ENCODE data around the gene OR52R1. TPM values are rescaled to one million over a fixed set of nuclear protein-coding genes. Genes with fewer than 3 reads are reported as not detected.

Gene OR52R1
- total RNA-seq, 6 experiments from 2014 or later, result not detected

Small RNA genes lying within 50 kb of the gene (small RNA-seq; reads per million reads assigned to genes)
- 0 reads per million in 2 experiments for gene RF00091

Other genes starting within 250 kb of the OR52R1 start
- not detected for gene OR52I2, start 222.6 kb downstream of the OR52R1 start, total RNA-seq
- gene OR52I1, start 210.3 kb downstream of the OR52R1 start, total RNA-seq, result not detected
- gene TRIM68, start 196.1 kb downstream of the OR52R1 start, total RNA-seq, result 1 to 10 TPM; 3.3 to 8.6 (median 5.8) TPM
- gene OR51D1, start 166.9 kb downstream of the OR52R1 start, total RNA-seq, result not detected
- not detected for gene OR51E1, start 160.4 kb downstream of the OR52R1 start, total RNA-seq
- gene OR51E2, start 106.5 kb downstream of the OR52R1 start, total RNA-seq, result not detected
- not detected for gene MMP26, start 99.6 kb downstream of the OR52R1 start, total RNA-seq
- gene OR51F1, start 34.4 kb downstream of the OR52R1 start, total RNA-seq, result not detected
- gene OR51F2, start 16.9 kb upstream of the OR52R1 start, total RNA-seq, result not detected
- not detected for gene OR51S1, start 44.8 kb upstream of the OR52R1 start, total RNA-seq
- not detected for gene OR51T1, start 77.5 kb upstream of the OR52R1 start, total RNA-seq
- gene OR51A7, start 99.4 kb upstream of the OR52R1 start, total RNA-seq, result not detected
- not detected for gene OR51G2, start 115.0 kb upstream of the OR52R1 start, total RNA-seq
- gene OR51G1, start 120.0 kb upstream of the OR52R1 start, total RNA-seq, result not detected
- not detected for gene OR51A4, start 143.2 kb upstream of the OR52R1 start, total RNA-seq
- not detected for gene OR51A2, start 151.3 kb upstream of the OR52R1 start, total RNA-seq
- not detected for gene OR51L1, start 190.5 kb upstream of the OR52R1 start, total RNA-seq
- not detected for gene OR52J3, start 242.1 kb upstream of the OR52R1 start, total RNA-seq

All from right lobe of liver (tissue), 5 donors.